GM03348 (cell line): ENCODE results near the gene TMEM114.

Experiments used
- DNase-seq: peaks from one replicate; pipeline ENCODE4 v3.0.0; 2012; ENCODE audit warnings: low spot score

Gene TMEM114

GRCh38 chr16:8589900-8590688 lies at the start of gene TMEM114:
TMEM114 (minus strand) TSS chr16:8590511; CDS start chr16:8589838, 673 bp downstream.
- DNase-seq: no peak

- DNase-seq: no peak
Measured at GRCh38 chr16:8639694-8640093, 49.4 kb upstream of the TMEM114 start.

- no peak for DNase-seq
Measured at GRCh38 chr16:8634991-8635736, 44.9 kb upstream of the TMEM114 start.

GRCh38 chr16:8632675-8633182 lies 42.4 kb upstream of the TMEM114 start:
- DNase-seq: no peak

GRCh38 chr16:8631818-8632465 lies 41.6 kb upstream of the TMEM114 start:
- DNase-seq: no peak

- no peak for DNase-seq
Measured at GRCh38 chr16:8631373-8631772, 41.1 kb upstream of the TMEM114 start.

- no peak for DNase-seq
Measured at GRCh38 chr16:8630255-8630953, 40.1 kb upstream of the TMEM114 start.

GRCh38 chr16:8628981-8629725 lies 38.8 kb upstream of the TMEM114 start:
- DNase-seq: no peak

- no peak for DNase-seq
Measured at GRCh38 chr16:8627456-8627855, 37.1 kb upstream of the TMEM114 start.

- no peak for DNase-seq
Measured at GRCh38 chr16:8626946-8627345, 36.6 kb upstream of the TMEM114 start.

GRCh38 chr16:8625491-8626087 lies 35.3 kb upstream of the TMEM114 start:
- no peak for DNase-seq

- DNase-seq: peak; percentile 23
Measured at GRCh38 chr16:8623634-8624033, 33.3 kb upstream of the TMEM114 start.

GRCh38 chr16:8622315-8622656 lies 32.0 kb upstream of the TMEM114 start:
- DNase-seq: no peak

- DNase-seq: peak; percentile 100
Measured at GRCh38 chr16:8621572-8622314, 31.4 kb upstream of the TMEM114 start, which contains the start of gene METTL22. METTL22 (plus strand) TSS chr16:8621698; CDS start chr16:8625666, 3,968 bp downstream.

- no peak for DNase-seq
Measured at GRCh38 chr16:8621222-8621571, 30.9 kb upstream of the TMEM114 start.

- no peak for DNase-seq
Measured at GRCh38 chr16:8620535-8620934, 30.2 kb upstream of the TMEM114 start.

GRCh38 chr16:8619671-8620370 lies 29.5 kb upstream of the TMEM114 start:
- no peak for DNase-seq

GRCh38 chr16:8614435-8615029 lies 24.2 kb upstream of the TMEM114 start:
- no peak for DNase-seq
